KOPT-K1 (cell line): ENCODE measurements around the gene PPP1CA.

ENCODE experiments used
- H3K27ac ChIP-seq: fragments of 200-600 bp; sonication (generic); 2 replicates; pipeline ENCODE4 v1.5.1; 2016; ENCODE audit warnings: antibody characterized with exemption, mild to moderate bottlenecking, low read depth, low read length; ENCODE audit not compliant: poor library complexity, severe bottlenecking
- H3K36me3 ChIP-seq: fragments of 200-600 bp; sonication (generic); 2 replicates; pipeline ENCODE4 v1.5.1; 2017; ENCODE audit warnings: antibody characterized with exemption, mild to moderate bottlenecking, low read length, moderate library complexity; ENCODE audit not compliant: insufficient read depth
- H3K9me3 ChIP-seq: fragments of 200-600 bp; sonication (generic); 2 replicates; pipeline ENCODE4 v1.5.1; 2017; ENCODE audit warnings: antibody characterized with exemption, low read length, mild to moderate bottlenecking; ENCODE audit not compliant: insufficient read depth, poor library complexity, severe bottlenecking

Gene PPP1CA

GRCh38 chr11:67392183-67392715, 9.4 kb downstream of the PPP1CA start:
- Histone ChIP-seq H3K9me3 (no peaks in the 10 kb centered on the region), H3K27ac (peak overlapping the region; percentile 88), H3K36me3 (peaks cover 40% of the 10 kb centered on the region)

GRCh38 chr11:67391304-67392182, 10.1 kb downstream of the PPP1CA start, which contains the start of gene RAD9A:
Gene RAD9A (plus strand): TSS chr11:67391986. CDS start chr11:67392045, 59 bp downstream.
- Histone ChIP-seq H3K9me3 (no peaks in the 10 kb centered on the region), H3K27ac (peak within 1 kb of the TSS; percentile 88), H3K36me3 (peaks cover 33% of the 10 kb centered on the region)

DNA sequence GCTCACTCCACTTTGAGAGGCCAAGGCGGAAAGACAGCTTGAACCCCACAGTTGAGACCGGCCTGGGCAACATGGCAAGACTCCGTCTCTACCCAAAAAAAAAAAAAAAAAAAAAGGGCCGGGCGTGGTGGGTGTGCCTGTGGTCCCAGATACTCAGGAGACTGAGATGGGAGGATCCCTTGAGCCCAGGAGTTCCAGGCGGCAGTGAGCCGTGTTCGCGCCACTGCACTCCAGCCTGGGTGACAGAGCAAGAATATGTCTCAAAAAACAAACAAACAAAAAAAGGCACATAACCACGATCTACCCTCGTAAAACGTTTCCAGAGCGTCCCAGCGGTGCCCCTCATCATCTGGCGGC, 10.7 kb downstream of the PPP1CA start:
- peak overlapping the region; percentile 88 for H3K27ac ChIP-seq
- no peaks in the 10 kb centered on the region for H3K9me3 ChIP-seq
- peaks cover 27% of the 10 kb centered on the region for H3K36me3 ChIP-seq

- Histone ChIP-seq H3K36me3 (peaks cover 14% of the 10 kb centered on the region), H3K9me3 (no peaks in the 10 kb centered on the region), H3K27ac (no peak overlapping the region)
Measured at GRCh38 chr11:67389477-67389876, 12.2 kb downstream of the PPP1CA start.

GRCh38 chr11:67387518-67387917, 14.1 kb downstream of the PPP1CA start:
- Histone ChIP-seq H3K36me3 (no peaks in the 10 kb centered on the region), H3K27ac (no peak overlapping the region), H3K9me3 (no peaks in the 10 kb centered on the region)

- no peaks in the 10 kb centered on the region for H3K9me3 ChIP-seq
- no peak overlapping the region for H3K27ac ChIP-seq
- H3K36me3 ChIP-seq = no peaks in the 10 kb centered on the region
Measured at GRCh38 chr11:67387069-67387468, 14.6 kb downstream of the PPP1CA start.

DNA sequence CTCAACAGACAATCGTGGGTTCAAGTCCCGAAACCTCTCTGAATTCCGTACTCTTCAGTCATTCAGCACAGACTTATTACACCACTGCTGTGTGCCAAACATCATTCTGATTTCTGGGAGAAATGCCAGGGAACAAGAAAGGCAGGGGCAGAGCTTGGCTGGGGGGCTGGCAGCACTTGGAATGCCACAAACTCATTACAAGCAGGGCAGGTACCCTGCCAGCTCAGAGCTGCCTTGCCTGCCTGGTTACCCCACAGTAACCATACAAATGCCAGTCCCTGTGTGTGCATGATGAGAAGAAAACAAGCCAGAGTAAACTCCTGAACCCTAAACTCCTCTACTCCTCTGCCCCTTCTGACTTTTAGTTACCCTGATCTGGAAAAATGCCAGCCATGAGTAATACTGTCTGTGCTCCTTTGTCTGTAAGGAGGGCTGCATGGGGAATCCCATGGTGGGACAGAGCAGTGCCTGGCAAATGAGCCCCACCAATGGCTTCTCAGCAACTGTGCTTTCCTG, 16.7 kb downstream of the PPP1CA start:
- Histone ChIP-seq H3K27ac (no peak overlapping the region), H3K9me3 (no peaks in the 10 kb centered on the region)

DNA sequence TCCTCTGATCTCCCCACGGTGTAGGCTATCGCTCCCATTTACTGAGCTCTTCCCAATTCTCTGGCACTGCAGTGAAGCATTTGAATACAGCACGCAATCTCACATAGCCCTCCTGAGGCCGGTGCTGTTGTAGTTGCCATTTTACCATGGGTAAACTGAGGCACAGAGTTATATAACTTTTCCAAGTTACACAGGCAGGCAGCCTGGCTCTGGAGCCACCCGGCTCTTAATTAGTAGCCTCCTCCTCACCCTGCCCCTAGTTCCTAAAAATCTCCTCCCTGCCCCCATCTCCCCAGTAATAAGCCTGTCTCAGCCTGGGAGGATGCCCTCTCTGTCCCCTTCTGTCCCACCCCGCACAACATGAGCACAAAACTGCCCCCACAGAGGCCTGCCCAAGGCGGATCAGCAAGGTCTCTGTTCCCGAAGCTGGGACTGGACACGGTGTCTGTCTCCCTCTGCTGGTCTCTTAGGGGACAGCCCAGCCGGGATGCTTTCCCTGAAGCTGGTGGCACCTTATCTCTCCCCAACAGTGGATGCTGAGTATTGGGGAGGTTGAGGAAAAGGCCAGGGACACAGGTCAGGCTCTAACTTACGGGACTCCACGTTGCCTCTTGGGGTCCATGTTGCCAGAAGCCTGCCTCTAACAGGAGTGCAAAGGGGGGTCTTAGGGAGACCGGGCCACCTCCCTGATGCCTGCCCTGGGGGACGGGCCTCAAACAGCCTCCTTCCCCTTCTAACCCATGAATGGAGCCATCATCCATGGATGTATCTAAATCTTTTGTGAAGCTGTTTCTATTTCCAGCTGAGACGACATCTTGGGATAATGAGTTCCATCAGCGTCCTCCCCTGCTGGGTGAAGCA, 19.2 kb downstream of the PPP1CA start:
- Histone ChIP-seq H3K36me3 (no peaks in the 10 kb centered on the region), H3K9me3 (no peaks in the 10 kb centered on the region), H3K27ac (no peak overlapping the region)

More for the DNA sequence above, 16.7 kb downstream of the PPP1CA start:
- H3K36me3 ChIP-seq = no peaks in the 10 kb centered on the region

GRCh38 chr11:67381244-67381972, 20.2 kb downstream of the PPP1CA start:
- H3K36me3 ChIP-seq = no peaks in the 10 kb centered on the region
- no peaks in the 10 kb centered on the region for H3K9me3 ChIP-seq
- H3K27ac ChIP-seq = no peak overlapping the region

DNA sequence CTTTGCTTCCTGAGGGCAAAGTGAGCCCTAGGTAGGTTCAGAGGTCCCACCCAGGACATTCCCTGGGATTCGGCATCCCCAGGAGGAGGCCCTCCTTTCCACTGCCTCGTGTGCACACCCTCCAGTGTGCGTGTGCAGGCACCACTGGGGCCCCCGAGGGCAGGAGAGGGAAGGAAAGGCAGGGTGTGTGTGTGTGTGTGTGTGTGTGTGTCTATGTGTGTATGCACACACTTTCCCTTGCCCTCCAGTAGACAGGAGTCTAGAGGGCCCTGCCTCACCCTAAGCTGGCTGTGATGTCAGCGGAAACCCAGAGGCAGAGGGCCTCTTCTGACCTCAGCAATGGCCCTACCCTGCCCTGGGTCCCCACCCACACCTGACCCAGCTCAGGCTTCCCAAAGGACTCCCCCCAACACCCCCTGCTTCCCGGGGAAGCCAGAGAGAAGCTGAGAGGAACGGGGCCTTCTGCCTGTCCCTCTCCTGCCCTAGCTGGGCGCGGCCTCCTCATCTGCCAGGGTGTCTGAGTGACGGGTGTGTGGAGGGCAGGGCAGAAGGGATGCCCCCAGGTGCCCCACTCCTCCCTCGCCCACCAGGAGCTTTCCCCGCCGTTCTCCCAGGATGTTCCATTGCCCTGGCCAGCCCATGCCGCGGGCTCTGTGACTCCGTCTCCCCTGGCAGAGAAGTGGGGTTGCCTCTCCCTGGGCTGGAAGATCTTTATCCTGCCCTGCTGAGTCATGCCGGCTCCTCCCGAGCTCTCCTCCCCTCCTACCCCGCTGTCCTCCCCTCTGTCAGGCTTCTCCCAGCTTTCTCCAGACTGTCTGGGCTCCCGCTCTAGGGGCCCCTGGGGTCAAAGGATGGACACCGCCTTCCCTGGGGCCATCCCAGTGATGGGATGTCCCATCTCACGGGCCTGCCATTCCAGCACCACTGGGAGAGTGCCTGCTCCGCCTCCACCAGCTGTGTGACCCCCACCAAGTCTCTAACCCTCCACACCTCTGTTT, 22.3 kb downstream of the PPP1CA start:
- Histone ChIP-seq H3K36me3 (no peaks in the 10 kb centered on the region), H3K27ac (no peak overlapping the region), H3K9me3 (no peaks in the 10 kb centered on the region)

DNA sequence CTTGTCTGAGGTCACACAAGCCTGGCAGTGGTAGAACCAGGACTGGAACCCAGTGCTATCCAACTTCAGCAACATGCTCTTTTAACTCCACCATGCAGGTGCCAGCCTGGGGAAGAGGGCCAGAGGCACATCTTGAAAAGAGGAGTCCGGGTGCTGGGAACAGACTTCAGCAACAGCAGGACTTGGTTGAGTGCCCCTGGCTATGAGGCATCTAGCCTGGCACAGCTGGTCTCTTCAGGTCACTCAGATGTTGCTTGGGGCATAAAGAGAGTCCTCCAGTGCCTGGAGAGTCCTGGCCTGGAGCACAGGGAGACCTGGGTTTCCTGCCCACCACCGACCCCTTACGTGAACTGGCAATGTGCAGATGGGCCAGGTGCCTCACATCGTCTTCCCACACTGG, 23.1 kb downstream of the PPP1CA start:
- no peaks in the 10 kb centered on the region for H3K36me3 ChIP-seq
- H3K9me3 ChIP-seq = no peaks in the 10 kb centered on the region
- no peak overlapping the region for H3K27ac ChIP-seq

- no peaks in the 10 kb centered on the region for H3K9me3 ChIP-seq
- H3K27ac ChIP-seq = no peak overlapping the region
- no peaks in the 10 kb centered on the region for H3K36me3 ChIP-seq
Measured at GRCh38 chr11:67376873-67377808, 24.5 kb downstream of the PPP1CA start.
